Right ventricle myocardium superior (tissue), 1 donor: Measurements from ENCODE around the gene KRTAP11-1. TPM values are rescaled to one million over a fixed set of nuclear protein-coding genes. Genes with fewer than 3 reads are reported as not detected.

Source experiments
- ATAC-seq: fragments of 200-7000 bp; cut with Tn5 transposase; one replicate; pipeline ENCODE4 v1.9.1; 2020; ENCODE audit warnings: mild to moderate bottlenecking; ENCODE audit not compliant: poor library complexity
- DNase-seq: peaks from one replicate; pipeline ENCODE4 v3.0.0-alpha.2; 2020
- intact Hi-C: fragments of 100-400 bp; cut with DNase I; formaldehyde crosslinking; loops from one replicate; pipeline ENCODE4 v1.11.2; 2022
- long read RNA-seq: library from polyadenylated mRNA; unstranded; transcript quantifications from one replicate; pipeline ENCODE4 v2.0.0, GENCODE V29; 2021
- total RNA-seq: library from RNA; stranded (reverse); fragmentation: NEBNext Ultra II Directional; extraction: Animal tissue kit (Norgen Biotek cat#: 25700); gene quantifications from one replicate; pipeline ENCODE4 v1.2.1, GENCODE V29; 2021
- donor health status: DM: no; HTN: yes; CAD: no; lungs with severe emphysema.

The KRTAP11-1 gene
- total RNA-seq, result not detected
- long read RNA-seq, result 0 reads

- ATAC-seq, result no peak
- DNase-seq, result no peak
- intact Hi-C loops, result no loop called here
Observed at GRCh38 chr21:30881480-30881879, at the start of gene KRTAP11-1. KRTAP11-1 (minus strand) TSS chr21:30881580; CDS start chr21:30881524, 56 bp downstream.

DNA sequence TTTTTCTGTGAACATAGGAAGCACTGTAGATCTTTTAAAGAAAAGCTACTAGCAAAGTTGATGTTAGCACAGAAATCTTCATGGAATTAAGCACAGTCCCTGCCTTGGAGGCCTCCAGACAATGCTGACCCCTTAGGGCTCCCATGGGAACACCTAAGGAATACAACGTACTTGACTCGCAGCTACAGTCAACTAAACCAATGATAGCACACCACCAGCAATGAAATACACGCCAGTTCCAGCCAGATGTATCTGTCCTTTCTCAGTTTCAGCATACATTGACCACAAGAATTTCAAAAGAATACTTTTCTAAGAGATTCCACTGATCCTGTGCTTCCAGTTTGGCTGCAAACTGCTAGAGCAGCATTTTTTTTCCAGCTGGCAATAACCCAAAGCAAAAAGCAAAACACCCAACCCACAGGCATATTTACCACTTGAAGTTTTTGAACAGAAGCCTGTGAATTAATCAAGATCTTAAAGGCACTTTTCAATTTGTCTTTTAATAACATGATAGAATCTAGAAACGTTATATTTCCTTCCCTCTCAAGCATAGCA lies 42.8 kb upstream of the KRTAP11-1 start:
- ATAC-seq (no peak), DNase-seq (no peak)
- intact Hi-C loops, result no loop called here

- no peak for ATAC-seq
- intact Hi-C loops, result no loop called here
Observed at GRCh38 chr21:30921129-30921528, 39.7 kb upstream of the KRTAP11-1 start.

DNA sequence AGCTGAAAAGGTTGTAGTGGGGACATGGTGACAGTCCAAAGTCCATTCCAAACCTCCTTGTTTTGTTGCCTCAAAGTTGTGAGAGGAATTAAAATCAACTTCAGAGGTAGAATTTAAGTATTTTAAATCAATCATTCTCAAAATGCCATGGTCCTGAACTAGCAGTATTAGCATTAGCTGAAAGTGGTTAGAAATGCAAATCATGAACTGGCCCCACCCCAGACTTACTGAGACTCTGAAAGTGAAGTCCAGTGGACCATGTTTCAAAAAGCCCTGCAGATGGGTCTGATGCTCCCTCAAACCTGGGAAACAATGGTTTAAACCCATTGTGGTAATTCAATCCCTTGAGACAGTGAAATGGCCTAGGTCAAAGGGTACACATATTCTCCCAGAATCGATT lies 36.2 kb upstream of the KRTAP11-1 start:
- ATAC-seq (no peak), DNase-seq (no peak)
- intact Hi-C loops, result no loop called here

More at GRCh38 chr21:30921129-30921528, 39.7 kb upstream of the KRTAP11-1 start:
- DNase-seq, result no peak

DNA sequence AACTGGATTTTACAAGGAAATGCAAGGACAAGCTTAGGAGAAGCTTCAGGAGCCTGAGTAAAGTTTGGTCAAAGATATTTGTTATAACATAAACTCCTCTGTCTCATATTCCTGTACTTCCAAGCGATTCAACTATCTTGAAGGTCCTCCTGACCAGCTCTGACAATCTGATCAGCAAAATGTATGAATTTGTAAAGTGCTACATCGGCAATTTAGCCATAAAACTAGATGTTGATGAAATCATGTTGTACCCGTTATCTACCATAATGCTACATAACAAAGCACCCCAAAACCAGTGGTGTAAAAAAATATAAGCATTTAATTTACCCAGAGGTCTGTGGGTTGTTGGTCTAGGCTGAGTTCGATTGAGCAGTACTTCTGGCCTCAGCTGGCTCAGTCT lies 19.5 kb upstream of the KRTAP11-1 start:
- no peak for DNase-seq
- intact Hi-C loops, result no loop called here
- no peak for ATAC-seq

DNA sequence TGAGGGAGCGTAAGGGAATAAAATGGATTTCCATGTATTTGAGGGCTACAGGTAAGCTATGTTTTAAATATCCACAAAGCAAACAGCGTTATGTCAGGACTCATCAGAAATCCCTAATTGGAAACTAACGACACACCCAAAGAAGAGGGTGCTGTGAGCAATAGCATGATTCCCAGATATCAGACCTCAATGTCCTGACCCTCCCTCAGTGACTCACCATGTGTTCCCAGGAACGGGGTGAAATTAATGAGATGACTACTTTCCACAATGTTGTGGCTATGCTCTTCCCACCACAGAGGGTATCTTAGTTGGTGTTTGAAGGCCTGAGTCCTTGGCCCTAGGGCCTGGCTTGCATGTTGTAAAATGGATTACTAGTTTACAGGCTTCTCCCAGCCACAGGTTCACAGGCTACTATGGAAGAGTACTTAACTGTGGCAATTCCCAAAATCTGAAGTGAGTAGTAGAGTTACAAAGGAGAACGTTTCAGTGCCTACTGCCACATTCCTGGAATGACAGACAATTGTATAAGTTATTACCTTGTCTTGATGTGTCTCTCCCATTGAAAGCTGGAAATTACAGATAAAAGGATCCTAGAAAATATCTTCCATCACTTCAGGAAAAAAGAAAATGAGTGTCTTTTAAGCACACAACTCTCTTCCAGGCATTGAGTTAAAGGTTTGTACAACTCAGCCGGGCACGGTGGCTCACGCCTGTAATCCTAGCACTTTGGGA lies 1.7 kb upstream of the KRTAP11-1 start:
- ATAC-seq (no peak), DNase-seq (no peak)
- intact Hi-C loops, result no loop called here

DNA sequence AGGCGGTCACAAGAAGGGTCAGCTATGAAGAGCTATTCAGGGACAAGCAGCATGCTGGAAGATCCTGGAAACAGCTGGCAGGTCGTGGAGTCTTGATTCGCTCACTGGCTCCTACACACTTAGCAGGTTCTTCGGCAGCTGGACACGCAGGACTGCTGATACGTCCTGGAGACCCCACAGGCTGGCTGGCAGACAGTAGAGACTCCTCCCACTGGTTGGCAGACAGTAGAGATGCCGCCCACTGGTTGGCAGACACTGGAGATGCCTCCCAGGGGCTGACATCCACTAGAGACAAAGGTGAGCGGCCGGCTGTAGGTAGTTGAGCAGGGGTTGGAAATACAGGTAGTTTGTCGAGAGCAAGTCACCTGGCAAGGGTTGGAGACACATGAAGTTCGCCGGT lies 466 bp downstream of the KRTAP11-1 start:
- no peak for ATAC-seq
- no peak for DNase-seq
- intact Hi-C loops, result no loop called here

DNA sequence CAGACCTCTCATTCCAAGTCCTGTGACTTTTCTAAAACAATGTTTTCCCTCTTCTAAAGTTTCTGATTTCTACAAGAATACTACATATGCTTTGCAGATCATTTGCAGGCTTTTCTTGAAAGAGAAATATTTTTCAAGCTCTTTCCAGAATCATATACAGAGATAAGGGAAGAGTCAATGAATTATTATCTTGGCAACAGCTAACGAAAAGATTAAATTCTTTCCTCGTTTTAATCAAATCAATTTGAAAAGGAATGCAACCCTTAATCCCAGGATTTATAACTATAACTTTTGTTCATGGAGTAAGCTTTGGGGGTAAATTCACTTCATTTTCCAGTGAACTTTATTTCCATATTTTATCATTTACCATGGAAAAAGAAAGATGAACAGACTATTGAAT lies 6.9 kb downstream of the KRTAP11-1 start:
- DNase-seq (no peak), ATAC-seq (no peak)
- intact Hi-C loops, result no loop called here

DNA sequence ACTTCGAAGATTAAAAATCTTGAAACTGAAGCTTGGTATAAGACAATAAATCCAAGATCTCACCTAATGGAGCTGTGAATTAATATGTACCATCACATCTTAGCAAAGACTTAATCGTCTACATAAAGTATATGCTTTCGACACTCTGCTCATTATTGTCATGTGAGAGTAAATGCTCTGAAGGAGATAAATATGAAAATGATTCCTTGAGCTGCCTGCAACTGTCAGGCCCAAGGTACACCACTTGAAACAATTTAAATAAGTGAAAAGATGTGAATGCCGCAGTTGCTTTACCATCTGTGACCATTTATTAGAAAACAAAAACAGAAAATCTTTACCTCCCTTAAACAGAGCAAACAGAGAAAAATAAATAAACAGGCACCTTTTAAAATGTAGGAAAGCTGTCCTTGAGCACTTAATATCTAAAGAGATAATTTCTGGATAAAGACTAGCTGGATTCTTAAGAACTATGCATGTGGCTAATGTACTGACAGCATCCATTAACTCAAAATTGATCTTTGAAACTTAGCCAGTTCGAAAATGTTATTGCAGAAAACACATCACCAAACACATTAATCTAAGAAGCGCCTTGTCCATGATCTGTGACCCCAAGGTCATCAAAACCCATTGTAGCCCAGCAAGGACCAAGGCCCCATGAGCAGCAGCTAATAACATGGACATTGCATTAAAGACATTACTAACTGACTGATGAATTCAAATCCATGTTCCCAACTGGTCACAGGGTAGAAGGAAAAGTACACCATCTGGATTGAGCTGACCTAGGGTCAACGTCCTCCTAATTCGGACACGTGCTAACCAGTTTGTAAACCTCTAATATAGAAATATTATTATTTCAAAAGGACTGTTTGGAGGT lies 33.5 kb downstream of the KRTAP11-1 start:
- DNase-seq (no peak), ATAC-seq (no peak)
- intact Hi-C loops, result no loop called here

DNA sequence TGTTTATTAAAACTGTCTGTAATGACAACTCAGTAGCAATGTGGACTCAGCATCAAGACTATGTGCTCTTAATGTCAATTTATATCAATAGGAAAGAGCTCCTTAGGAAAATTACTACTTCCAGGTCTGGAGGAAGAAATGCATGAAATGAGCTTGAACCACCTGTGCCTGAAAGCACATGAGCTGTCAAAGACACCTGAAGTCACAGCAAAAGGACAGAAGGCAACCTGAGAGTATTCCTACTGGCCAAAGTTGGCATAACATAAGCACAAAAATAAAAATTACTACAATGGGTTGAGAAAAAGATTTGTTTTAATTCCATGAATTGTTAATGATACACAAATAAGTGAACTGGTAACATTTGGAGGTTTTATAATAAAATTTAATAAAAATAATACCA lies 38.4 kb downstream of the KRTAP11-1 start:
- ATAC-seq, result no peak
- intact Hi-C loops, result no loop called here

GRCh38 chr21:30839304-30839703 lies 42.1 kb downstream of the KRTAP11-1 start:
- DNase-seq (no peak), ATAC-seq (no peak)
- intact Hi-C loops, result no loop called here

More for the DNA sequence above, 38.4 kb downstream of the KRTAP11-1 start:
- no peak for DNase-seq

- ATAC-seq (no peak), DNase-seq (no peak)
- intact Hi-C loops, result no loop called here
Observed at GRCh38 chr21:30838536-30838935, 42.8 kb downstream of the KRTAP11-1 start.

- DNase-seq (no peak), ATAC-seq (no peak)
- intact Hi-C loops, result loop anchor here (5.0 kb wide), 1 partner anchor 256 kb away; no protein-coding TSS in a partner anchor
Observed at GRCh38 chr21:30831194-30831765, 50.1 kb downstream of the KRTAP11-1 start.

Other genes starting within 250 kb of the KRTAP11-1 start
- not detected for gene KRTAP20-2, start 246.4 kb downstream of the KRTAP11-1 start, total RNA-seq
- gene KRTAP20-3, start 238.7 kb downstream of the KRTAP11-1 start, total RNA-seq, result not detected
- gene KRTAP21-3, start 162.8 kb downstream of the KRTAP11-1 start, total RNA-seq, result not detected
- not detected for gene KRTAP21-2, start 134.3 kb downstream of the KRTAP11-1 start, total RNA-seq
- not detected for gene KRTAP21-1, start 126.2 kb downstream of the KRTAP11-1 start, total RNA-seq
- gene KRTAP8-1, start 68.3 kb downstream of the KRTAP11-1 start, total RNA-seq, result not detected
- not detected for gene KRTAP7-1, start 51.8 kb downstream of the KRTAP11-1 start, total RNA-seq
- gene KRTAP19-8, start 156.9 kb upstream of the KRTAP11-1 start, total RNA-seq, result not detected